ENCODE measurements around the gene CDH8.

- no peak for TF ChIP-seq REST (IDR thresholded peaks at IDR 0.05; ENCODE audit: insufficient replicate concordance, low read depth)
- no peak for TF ChIP-seq POLR2AphosphoS5 (IDR thresholded peaks at IDR 0.05; ENCODE audit: low read depth)
- no peak for TF ChIP-seq CTCF (IDR thresholded peaks at IDR 0.05; ENCODE audit: insufficient read depth, low read length)
- TF ChIP-seq GABPA (IDR thresholded peaks at IDR 0.05; ENCODE audit: low read depth): no peak
Observed at GRCh38 chr16:62079236-62079635, 43.0 kb upstream of the CDH8 start.

Data from HL-60 (cell line).